Tibial artery (tissue), 4 donors: ENCODE measurements around the gene SSH3.
A peak's percentile ranks its signal among the peaks of the same experiment; 100 is the strongest.
"Not testable (repeated sequence)": the region's sequence is repeated elsewhere in the genome, so short reads cannot be mapped to it uniquely, and the experiment has no call there.

Experiments used
- DNase-seq, 2 donors: peaks; one replicate each; pipeline ENCODE4 v3.0.0-alpha.2; 2019
- H3K27ac ChIP-seq, 2 donors: fragments of 200-600 bp; sonication (generic) in 1 of 2; 1 replicate in 1 of 2; 2 replicates in 1 of 2; pipeline ENCODE4 v1.5.1; 2018 to 2019; ENCODE audit warnings: mild to moderate bottlenecking in 1 of 2
- H3K27me3 ChIP-seq, 2 donors: fragments of 200-600 bp; sonication (generic) in 1 of 2; one replicate each; pipeline versions ENCODE4 v1.5.1 to v1.6.0; 2016 to 2019
- H3K36me3 ChIP-seq, 3 donors: fragments of 200-600 bp; sonication (generic) in 2 of 3; one replicate each; pipeline ENCODE4 v1.5.1; 2016 to 2019; ENCODE audit warnings: mild to moderate bottlenecking in 2 of 3
- H3K4me1 ChIP-seq, 4 donors: fragments of 200-600 bp; sonication (generic) in 2 of 4; 1 replicate in 3 of 4; 2 replicates in 1 of 4; pipeline ENCODE4 v1.5.1; 2016 to 2019
- H3K4me3 ChIP-seq, 2 donors: fragments of 200-600 bp; sonication (generic) in 1 of 2; 1 replicate in 1 of 2; 2 replicates in 1 of 2; pipeline ENCODE4 v1.5.1; 2018 to 2019; ENCODE audit warnings: mild to moderate bottlenecking in 2 of 2
- H3K9me3 ChIP-seq, 3 donors: fragments of 200-600 bp; sonication (generic) in 1 of 3; one replicate each; pipeline ENCODE4 v1.5.1; 2016 to 2019
- intact Hi-C: fragments of 100-400 bp; cut with DNase I; formaldehyde crosslinking; loops from one replicate; pipeline ENCODE4 v1.15.0; 2023; ENCODE audit warnings: low total_unique reads
- TF ChIP-seq, protein P1 (sequence below), 2 experiments: fragments of 200-600 bp in 1 of 2; fragments of 450-650 bp in 1 of 2; IDR thresholded peaks; one replicate each; pipeline ENCODE4 v1.5.1; 2017 to 2019; ENCODE audit warnings: antibody characterized with exemption in 2 of 2, mild to moderate bottlenecking in 1 of 2, moderate library complexity in 1 of 2

Gene SSH3

DNA sequence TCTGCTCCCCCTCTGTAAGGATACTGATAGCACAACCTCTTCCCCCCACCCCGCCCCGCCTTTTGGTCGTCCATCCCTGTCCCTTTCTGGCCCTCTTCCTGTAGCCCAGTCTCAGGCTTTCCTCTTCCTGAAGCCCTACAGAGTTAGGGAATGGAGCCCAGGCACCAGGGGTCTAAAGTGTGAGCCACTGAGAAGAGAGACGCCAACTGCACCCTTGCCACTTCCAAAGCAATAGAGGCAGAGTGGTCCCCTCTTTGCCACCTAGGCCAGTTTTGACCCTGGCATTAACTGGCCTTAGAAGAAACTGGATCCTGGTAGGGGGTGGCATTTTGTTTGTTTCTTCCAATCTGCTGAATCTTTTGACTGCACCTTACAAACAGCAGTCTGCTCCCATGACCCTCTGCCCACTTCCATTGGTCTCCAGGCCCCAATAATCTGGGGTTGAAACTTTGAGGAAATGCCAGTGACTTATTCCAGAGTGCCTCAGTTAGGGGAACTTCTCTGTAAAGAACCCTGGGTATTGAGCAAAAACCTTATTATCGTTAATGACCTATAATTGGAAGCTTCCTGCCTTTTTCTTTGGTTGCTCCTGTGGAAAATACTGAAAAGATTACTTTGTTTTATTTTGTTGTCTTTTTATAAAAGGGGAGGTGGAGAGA, 46.7 kb upstream of the SSH3 start:
- intact Hi-C loops: no loop called here
- no peak for DNase-seq
- Histone ChIP-seq H3K27ac (no peak overlapping the region), H3K27me3 (no peaks in the 10 kb centered on the region), H3K4me1 (peaks cover 0 to 18% (median 7%) of the 10 kb centered on the region in 4 donors), H3K36me3 (peaks cover 46 to 58% (median 52%) of the 10 kb centered on the region in 3 donors), H3K4me3 (no peak overlapping the region), H3K9me3 (no peaks in the 10 kb centered on the region)
- TF ChIP-seq, protein P1, sequence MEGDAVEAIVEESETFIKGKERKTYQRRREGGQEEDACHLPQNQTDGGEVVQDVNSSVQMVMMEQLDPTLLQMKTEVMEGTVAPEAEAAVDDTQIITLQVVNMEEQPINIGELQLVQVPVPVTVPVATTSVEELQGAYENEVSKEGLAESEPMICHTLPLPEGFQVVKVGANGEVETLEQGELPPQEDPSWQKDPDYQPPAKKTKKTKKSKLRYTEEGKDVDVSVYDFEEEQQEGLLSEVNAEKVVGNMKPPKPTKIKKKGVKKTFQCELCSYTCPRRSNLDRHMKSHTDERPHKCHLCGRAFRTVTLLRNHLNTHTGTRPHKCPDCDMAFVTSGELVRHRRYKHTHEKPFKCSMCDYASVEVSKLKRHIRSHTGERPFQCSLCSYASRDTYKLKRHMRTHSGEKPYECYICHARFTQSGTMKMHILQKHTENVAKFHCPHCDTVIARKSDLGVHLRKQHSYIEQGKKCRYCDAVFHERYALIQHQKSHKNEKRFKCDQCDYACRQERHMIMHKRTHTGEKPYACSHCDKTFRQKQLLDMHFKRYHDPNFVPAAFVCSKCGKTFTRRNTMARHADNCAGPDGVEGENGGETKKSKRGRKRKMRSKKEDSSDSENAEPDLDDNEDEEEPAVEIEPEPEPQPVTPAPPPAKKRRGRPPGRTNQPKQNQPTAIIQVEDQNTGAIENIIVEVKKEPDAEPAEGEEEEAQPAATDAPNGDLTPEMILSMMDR (IDR thresholded peaks at IDR 0.05): no peak

DNA sequence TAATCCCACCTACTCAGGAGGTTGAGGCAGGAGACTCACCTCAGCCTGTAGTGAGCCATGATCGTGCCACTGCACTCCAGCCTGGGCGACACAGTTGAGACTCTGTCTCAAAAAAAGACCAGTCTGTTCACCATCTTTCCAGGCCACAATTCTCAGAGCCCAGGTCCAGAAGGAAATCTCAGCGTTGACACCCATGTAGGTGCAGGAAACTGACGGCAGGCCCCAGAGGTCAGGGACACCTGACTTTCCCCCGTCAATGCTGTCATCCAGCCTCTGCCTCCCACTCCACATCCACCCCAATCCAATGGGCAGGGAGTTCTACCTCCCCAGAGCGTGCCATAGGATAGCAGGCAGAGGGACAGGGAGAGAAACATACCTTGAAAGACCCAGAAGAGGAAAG, 42.9 kb upstream of the SSH3 start:
- no peak overlapping the region for H3K27ac ChIP-seq
- no peaks in the 10 kb centered on the region for H3K27me3 ChIP-seq
- DNase-seq: no peak
- TF ChIP-seq, protein P1 (IDR thresholded peaks at IDR 0.05): no peak
- H3K9me3 ChIP-seq: no peaks in the 10 kb centered on the region
- intact Hi-C loops: loop anchor here (10.0 kb wide), 1 partner anchor 114 kb away; the partner anchor contains the start of gene CLCF1
- peaks cover 8 to 20% (median 14%) of the 10 kb centered on the region in 3 donors for H3K36me3 ChIP-seq
- H3K4me1 ChIP-seq: peaks cover 0 to 29% (median 25%) of the 10 kb centered on the region in 4 donors
- no peak overlapping the region for H3K4me3 ChIP-seq

DNA sequence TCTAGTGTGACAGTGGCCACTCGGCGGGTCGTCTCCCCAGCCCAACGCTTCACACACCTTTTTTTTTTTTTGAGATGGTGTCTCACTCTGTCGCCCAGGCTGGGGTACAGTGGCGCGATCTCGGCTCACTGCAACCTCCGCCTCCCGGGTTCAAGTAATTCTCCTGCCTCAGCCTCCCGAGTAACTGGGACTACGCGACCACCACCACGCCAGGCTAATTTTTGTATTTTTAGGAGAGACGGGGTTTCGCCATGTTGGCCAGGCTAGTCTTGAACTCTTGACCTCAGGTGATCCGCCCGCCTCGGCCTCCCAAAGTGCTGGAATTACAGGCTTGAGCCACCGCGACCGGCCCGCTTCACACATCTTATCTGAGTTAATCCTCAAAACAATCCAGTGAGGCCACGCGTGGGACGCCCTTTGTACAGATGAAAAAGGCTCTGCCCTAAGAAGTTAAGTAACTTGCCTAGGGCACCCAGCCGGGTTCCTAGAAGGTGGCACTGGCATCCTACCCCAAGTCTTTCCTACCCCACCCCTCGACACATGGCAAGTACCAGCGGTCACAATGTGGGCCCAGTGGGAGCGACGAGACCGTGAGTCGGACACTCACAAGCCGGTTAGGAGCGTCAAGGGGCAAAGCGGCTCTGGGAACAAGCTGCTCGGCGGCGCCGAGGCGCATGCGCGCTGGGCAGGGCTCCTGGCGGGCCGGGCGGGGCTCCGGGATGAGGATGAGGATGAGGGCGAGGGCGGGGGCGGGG, 42.3 kb upstream of the SSH3 start:
- peak overlapping the region in 1 of 2 donors; percentile 29 for H3K27ac ChIP-seq
- peak; percentile 21 to 77 for DNase-seq
- H3K27me3 ChIP-seq, H3K9me3 ChIP-seq: not testable (repeated sequence)
- intact Hi-C loops: loop anchor here (10.0 kb wide), 1 partner anchor 114 kb away; the partner anchor contains the start of gene CLCF1
- peaks cover 0 to 35% (median 29%) of the 10 kb centered on the region in 4 donors for H3K4me1 ChIP-seq
- H3K4me3 ChIP-seq: peak overlapping the region; percentile 33 to 46
- peaks cover 1 to 13% (median 8%) of the 10 kb centered on the region in 3 donors for H3K36me3 ChIP-seq

DNA sequence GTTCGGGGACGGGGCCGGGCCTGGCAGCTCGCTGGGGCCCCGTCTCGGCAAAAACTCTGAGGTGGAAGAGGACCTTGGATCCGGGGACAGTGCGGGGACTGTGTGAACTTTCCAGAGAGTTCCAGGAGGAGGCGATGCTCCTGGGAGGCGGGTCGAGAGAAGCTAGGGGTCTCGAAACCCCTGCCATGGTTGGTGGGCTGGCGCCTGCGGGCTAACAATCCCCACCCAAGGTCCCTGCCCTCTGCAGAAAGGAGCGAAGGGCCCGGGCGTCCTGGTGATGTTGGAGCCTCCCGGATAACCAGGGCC, 41.7 kb upstream of the SSH3 start:
- peaks cover 0 to 35% (median 29%) of the 10 kb centered on the region in 4 donors for H3K4me1 ChIP-seq
- H3K9me3 ChIP-seq: no peaks in the 10 kb centered on the region
- peak overlapping the region; percentile 33 to 46 for H3K4me3 ChIP-seq
- H3K27me3 ChIP-seq: no peaks in the 10 kb centered on the region
- H3K36me3 ChIP-seq: peaks cover 0 to 8% (median 2%) of the 10 kb centered on the region in 3 donors
- DNase-seq: peak in 1 of 2 donors; percentile 20
- peak overlapping the region in 1 of 2 donors; percentile 29 for H3K27ac ChIP-seq
- TF ChIP-seq, protein P1 (IDR thresholded peaks at IDR 0.05): no peak
- intact Hi-C loops: loop anchor here (10.0 kb wide), 1 partner anchor 113 kb away; the partner anchor contains the start of gene CLCF1

DNA sequence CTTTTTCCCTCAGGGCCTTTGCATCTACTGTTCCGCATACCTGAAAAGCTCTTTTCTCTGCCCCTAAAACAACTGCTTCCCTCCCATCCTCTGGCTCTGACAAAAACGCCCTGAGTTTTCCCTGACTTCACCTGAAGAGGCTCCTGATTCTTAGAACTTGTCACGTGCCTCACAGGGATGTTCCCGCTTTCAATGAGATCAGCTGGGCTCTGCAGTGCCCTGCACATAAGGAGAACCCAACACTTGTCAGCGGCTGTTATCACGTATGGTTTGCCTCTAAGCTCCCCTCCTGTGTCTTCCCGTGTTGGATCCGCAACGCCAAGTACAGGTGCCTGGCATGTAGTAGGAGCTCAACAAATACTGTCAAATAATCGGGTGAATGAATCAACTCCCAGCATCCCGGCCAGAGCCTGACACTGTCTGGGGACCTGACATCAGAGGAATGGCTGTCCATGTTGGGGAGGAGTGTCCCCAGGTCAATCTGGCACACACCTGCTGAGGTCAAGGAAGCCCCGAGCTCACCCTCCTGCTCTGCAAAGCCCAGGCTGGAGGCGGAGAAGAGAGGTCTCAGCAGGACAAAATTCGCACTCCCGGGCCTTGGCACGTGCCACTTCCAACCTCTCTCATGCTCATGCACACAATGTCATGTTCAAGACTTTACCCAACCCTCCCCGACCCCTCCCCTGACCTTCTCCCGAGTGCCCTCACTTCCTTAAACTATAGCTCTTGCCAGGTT, 41.2 kb upstream of the SSH3 start:
- H3K9me3 ChIP-seq: no peaks in the 10 kb centered on the region
- peaks cover 0 to 3% (median 0%) of the 10 kb centered on the region in 3 donors for H3K36me3 ChIP-seq
- DNase-seq: peak; percentile 23 to 67
- peak overlapping the region in 1 of 2 donors; percentile 46 for H3K4me3 ChIP-seq
- H3K27me3 ChIP-seq: no peaks in the 10 kb centered on the region
- H3K4me1 ChIP-seq: peaks cover 0 to 36% (median 30%) of the 10 kb centered on the region in 4 donors
- TF ChIP-seq, protein P1 (IDR thresholded peaks at IDR 0.05): no peak
- intact Hi-C loops: loop anchor here (10.0 kb wide), 1 partner anchor 113 kb away; the partner anchor contains the start of gene CLCF1
- peak overlapping the region in 1 of 2 donors; percentile 43 for H3K27ac ChIP-seq
